GM19372 (cell line): ENCODE measurements around the gene NT5M.
"Not testable (repeated sequence)": the region's sequence is repeated elsewhere in the genome, so short reads cannot be mapped to it uniquely, and the experiment has no call there.

Experiments
- ATAC-seq: cut with Tn5 transposase; IDR thresholded peaks from one replicate; pipeline ENCODE4 v1.9.1; 2021; ENCODE audit warnings: mild to moderate bottlenecking, low read depth, moderate library complexity; ENCODE audit not compliant: unreplicated experiment

Gene NT5M

GRCh38 chr17:17300624-17301568 is 2.3 kb upstream of the NT5M start:
- ATAC-seq = no peak

DNA sequence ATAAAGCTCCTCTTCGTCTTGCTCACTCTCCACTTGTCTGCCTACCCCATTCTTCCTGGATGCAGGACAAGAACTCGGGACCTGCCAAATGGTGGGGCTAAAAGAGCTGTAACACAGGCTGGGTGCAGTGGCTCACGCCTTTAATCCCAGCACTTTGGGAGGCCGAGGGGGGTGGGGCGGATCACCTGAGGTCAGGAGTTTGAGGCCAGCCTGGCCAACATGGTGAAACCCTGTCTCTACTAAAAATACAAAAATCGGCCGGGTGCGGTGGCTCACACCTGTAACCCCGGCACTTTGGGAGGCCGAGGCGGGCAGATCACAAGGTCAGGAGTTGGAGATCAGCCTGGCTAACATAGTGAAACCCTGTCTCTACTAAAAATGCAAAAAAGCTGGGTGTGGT is 1.5 kb upstream of the NT5M start:
- ATAC-seq = not testable (repeated sequence)

- no peak for ATAC-seq
Observed at GRCh38 chr17:17303847-17304490, 796 bp downstream of the NT5M start.

GRCh38 chr17:17304521-17304985 is 1.4 kb downstream of the NT5M start:
- ATAC-seq = no peak

DNA sequence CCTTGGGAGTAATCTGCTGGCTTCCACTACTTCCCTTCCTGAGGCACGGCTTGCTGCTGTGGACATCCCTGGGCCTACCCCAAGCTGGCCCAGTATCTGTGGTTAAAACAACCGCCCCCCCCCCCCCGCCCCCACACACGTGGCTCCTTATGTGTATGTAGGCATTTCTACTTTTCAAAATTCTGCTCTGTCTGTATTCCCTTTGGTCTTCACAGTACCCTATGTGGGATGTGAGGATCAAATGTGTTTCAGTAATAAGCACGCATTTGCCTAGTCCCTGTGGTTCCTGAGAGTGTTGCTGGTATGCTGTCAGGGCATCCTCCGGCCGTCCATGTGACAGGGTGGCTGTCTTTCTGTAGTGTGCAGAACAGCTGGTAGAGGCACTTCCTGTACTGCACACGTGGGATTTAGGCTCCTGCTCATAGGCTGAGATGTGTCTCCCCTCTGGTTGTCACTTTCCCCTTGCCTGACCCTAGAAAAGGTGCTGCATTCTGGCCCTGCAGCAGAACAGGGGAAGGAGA is 2.2 kb downstream of the NT5M start:
- ATAC-seq = no peak

DNA sequence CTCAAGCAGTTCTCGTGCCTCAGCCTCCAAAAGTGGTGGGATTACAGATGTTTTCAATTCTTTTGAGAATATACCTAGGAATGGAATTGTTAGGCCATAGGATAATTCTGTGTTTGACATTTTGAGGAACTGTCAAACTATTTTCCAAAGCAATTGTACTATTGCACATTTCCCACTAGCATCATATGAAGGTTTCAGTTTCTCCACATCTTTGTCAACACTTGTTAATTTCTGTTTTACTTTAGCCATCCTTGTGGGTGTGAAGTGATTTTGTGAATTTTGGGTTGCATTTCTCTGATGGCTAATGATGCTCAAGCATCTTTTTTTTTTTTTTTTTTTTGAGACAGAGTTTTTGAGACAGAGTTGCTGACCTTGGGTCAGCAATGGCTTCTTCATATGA is 6.2 kb downstream of the NT5M start:
- ATAC-seq = no peak

DNA sequence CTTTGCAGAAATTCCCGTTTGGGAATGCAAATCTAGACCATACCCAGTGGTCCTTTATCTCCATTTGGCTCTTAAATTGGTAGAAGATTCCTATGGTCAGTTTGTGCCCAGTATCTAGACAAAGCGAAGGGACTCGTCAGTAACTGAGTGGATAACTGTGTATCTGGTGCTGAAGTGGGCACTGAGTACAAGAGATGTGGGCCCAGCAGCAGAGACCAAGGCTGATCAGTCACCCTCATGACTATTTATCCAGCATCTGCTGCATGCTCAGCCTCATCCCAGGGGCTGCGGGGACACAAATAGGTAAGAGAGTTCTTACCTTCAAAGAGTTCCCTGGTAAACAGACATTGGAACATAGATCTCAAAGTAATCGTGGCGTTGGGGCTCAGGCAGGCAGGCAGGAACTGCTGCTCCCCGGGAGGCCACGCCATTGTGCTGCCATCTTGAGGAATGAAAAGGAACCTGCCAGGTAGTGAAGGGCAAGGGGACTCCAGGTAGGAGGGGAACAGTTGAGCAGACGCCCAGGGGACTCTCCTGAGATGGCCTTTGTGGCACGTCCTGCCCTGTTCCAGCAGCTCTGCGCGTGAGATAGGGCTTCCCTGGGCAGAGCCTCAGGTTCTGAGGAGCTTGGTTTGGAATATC is 10.3 kb downstream of the NT5M start:
- ATAC-seq = no peak

DNA sequence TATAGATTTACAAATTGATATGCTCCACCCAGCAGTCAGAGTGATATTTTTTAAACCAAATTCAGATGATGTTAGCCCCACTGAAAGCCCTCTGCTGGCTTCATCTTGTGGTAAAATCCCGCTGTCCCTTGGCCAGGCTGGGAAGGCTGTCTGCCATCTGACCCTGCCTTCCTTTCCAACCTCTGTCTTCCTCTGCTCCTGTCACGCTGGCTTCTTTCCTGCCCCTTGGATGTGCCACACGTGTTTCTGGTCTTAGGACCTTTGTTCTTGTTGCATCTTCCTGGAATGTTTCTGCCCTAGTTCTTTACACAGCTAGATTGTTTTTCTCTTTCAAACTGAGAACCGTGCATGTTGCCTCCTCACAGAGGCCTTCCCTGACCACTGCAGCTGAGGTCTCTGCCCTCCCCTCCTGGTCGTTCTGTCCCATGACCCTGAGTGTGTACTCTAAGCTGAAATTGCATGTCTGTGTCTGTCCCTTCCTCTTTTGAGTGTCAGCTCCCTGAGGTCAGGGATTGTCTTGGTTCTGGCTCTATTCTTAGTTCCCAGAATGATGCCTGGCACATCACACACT is 11.4 kb downstream of the NT5M start:
- ATAC-seq = no peak

DNA sequence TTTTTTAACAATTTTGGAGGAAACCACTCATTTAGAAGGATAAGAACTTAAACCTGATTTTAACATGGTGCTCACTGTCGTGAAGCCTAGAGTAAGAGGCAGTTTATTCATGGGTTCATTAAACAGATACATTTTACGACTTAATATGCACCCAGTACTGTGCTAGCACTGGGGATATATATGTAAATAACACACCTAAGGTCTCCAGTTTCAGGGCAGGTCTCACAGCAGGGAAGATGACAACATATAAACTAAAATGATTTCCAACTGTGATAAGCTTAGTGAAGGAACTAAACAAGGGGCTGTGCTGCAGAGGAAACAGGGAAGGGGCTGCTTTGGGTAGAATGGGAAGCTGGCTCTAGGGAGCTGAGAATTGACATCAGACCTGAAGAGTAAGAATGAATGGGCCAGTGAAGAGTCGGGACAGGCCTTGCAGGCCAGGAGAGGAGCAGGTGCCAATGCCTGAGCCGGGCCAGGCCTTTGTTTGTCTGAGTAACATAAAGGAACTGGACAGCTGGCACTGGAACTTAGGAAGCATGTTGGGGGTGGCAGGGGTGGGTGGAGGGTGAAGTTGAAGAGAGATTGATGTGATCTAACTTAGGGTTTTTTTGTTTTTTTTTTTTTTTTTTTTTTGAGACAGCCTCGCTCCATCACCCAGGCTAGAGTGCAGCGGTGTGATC is 12.1 kb downstream of the NT5M start:
- ATAC-seq = no peak

DNA sequence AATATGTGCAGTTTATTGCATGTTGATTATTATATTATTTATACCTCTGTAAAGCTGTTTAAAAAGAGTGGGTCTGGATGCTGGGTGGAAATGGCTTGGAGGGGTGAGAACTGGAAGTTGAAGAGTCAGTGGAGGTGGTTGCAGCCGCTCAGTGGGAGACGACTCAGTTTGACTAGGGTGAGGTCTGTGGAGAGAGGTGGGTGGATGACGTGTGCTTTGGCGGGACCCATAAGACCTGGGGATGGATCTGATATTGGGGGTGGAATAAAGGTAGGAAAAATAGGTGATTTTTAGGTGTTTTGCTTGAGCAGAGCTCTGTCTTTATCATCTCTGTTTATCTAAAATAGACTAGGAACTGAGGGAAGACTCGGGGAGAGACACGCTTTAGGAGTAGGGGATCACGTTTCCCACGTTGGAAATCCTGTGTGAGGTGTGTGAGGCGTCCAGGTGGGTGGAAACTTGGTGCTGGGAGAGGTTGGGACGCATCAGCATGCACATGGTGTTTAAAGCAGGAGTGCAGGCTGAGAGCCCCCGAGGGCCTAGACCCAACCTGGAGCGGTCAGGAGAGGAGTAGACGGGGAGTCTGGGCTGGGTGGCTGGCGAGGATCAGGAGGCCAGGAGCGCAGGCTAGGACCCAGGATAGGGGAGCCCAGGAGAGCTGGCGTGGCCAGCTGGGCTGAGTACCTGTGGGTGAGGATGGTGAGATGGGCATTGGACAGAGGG is 17.2 kb downstream of the NT5M start:
- no peak for ATAC-seq

DNA sequence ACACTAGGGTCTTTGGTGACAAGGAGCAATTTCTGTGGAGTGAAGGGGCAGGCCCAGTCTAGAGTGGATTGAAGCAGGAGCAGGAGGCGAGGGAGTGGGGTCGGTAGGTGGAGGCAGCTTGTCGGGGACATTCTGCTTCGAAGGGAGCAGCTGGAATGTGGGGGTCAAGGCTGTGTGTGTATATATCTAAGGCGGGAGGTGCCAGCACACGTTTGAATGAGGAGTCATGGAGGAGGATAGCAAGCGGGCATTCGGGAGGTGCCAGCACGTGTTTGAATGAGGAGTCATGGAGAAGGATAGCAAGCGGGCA is 17.7 kb downstream of the NT5M start:
- no peak for ATAC-seq

GRCh38 chr17:17321356-17322025 is 18.3 kb downstream of the NT5M start:
- no peak for ATAC-seq

DNA sequence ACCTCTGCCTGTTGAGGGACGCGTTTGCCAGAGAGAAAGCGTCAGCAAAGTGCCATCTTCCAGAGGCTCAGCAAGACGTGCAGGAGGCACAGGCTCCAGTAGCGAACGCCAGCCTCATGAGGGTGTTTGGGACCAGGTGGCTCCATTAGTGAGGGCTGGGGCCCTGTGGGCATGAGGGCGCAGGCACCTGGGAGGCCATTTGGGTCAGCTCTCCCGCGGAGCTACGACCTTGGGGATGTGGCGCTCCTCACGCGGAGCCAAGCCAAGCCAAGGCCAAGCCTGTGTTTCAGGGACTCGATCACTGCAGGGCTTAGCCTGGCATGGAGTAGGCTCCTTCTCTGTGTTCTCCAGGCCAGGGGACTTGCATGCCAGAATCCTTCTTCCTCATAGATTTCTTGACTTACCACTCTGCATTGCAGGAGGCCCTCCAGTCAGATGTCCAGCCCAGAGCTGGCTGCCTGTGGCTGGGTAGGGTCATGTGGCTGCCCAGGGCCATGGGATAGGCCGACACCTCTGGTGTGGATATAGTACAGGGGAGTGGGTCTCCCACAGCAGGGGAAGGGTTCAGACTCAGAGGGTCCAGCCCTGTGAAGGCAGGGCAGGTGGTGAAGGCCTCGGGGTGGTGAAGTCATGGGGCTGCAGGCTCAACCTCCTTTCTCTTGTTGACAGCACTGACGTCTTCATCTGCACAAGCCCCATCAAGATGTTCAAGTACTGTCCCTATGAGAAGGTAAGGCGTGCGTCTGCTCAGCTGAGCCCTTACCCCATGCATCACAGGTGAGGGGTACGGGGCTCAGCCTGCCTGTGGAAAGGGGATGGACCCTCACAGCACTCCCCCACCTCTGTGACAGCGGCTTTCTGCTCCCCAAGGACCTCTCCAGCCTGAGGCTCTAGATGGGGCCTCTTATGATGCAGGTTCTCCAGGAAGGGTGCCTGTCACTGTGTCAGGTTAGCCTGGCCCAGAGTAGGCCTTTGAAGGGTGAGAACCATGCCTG is 19.6 kb downstream of the NT5M start:
- ATAC-seq = no peak

DNA sequence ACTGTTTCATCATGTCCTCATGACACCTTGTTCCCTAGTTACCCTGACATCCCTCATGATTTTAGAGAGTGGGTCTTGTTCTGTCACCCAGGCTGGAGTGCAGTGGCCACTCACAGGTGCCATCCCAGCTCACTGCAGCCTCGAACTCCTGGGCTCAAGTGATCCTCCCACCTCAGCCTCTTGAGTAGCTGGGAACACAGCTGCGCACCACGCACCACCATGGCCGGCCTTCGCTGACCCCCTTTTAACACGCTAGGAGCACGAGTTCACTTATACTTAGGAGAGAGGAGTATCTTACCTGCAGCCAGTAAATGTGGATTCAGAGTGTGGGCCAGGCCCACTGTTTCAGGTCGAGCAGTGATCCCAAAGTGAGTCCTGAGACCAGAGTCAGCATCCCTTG is 21.4 kb downstream of the NT5M start:
- ATAC-seq = no peak

DNA sequence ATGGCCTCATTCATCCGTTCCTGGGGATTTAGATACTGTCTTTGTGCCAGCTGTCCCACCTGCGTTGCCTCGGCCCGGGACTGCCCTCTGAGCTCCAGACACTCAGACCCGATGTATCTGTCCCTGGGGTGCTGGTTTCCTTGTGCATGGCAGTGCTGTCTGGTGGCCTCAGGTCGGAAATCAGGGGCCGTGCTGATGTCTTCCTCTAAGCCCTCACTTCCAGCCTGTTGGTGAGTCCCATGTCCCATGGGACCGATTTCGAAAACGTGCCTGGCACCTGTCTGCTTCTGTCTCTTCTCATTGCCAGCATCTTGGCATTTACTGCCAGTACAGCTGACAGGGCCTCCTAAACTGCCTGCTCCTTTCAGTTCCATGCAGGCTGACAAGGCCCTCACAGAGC is 22.1 kb downstream of the NT5M start:
- no peak for ATAC-seq

DNA sequence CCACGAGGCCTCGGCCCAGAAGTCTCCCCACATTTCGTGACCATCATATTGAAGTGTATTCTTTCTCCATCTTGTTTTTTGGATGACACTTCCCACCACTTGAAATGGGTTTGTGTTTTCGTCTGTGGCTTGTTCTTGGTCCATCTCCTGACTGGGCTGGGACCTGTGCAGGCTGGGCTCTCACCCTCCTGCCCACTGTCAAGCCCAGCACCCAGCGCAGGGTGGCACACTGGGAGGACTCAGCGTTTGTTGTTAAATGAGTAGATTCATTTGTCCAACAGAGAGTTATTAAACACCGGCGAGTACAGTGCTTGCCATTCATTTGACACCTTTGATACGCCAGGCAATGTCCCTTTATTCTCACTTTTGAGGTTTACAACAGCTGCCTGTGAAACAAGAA is 22.6 kb downstream of the NT5M start:
- no peak for ATAC-seq

DNA sequence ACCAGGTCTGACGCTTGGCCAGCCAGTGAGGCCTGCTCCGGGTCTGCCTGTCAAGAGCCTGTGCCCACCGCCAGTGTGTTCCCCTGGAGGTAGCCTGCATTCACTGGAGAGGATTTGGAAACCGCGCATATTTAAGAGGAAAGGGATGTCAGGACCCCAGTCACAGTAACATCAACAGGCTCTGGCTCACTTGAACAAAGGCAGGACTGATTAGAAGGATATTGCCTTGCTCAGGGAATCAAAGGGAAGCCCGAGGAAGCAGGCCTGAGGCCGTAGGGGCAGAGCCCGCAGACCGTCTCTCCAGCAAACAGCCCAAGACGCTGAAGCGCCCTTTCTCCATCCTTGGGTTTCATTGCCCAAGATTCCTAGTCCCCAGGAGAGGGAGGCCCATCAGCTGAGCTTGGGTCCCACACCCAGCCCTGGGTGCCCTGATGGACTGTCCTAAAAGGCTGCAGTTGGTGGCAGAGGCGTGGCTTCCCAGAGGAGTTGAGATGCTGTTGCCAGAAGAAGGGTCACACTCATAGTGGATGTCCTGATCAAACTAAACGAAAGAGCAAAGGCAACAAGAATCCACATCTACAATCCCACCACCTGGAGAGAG is 23.2 kb downstream of the NT5M start:
- ATAC-seq = no peak

DNA sequence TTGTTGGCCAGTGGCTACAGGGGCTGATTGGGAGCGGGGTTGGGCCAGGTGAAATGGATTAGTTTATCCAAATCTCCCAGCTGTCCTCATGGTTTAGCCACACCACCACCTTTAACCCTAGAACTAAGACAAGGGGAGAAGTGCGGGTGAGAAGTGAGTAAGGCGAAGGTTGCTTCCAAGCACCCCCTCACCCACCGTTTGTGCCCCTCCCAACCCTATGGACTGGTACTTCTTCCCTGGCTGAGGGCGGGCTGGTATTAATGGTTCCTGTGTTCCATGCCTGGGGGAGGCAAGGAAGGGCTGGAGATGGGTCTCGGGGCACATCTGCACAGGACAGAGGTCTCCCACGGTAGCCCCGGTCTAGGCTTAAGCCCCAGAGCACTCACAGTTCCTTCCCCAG is 25.1 kb downstream of the NT5M start:
- ATAC-seq = no peak
